ENCODE results near the gene RAD9A.

RAD9A gene

DNA sequence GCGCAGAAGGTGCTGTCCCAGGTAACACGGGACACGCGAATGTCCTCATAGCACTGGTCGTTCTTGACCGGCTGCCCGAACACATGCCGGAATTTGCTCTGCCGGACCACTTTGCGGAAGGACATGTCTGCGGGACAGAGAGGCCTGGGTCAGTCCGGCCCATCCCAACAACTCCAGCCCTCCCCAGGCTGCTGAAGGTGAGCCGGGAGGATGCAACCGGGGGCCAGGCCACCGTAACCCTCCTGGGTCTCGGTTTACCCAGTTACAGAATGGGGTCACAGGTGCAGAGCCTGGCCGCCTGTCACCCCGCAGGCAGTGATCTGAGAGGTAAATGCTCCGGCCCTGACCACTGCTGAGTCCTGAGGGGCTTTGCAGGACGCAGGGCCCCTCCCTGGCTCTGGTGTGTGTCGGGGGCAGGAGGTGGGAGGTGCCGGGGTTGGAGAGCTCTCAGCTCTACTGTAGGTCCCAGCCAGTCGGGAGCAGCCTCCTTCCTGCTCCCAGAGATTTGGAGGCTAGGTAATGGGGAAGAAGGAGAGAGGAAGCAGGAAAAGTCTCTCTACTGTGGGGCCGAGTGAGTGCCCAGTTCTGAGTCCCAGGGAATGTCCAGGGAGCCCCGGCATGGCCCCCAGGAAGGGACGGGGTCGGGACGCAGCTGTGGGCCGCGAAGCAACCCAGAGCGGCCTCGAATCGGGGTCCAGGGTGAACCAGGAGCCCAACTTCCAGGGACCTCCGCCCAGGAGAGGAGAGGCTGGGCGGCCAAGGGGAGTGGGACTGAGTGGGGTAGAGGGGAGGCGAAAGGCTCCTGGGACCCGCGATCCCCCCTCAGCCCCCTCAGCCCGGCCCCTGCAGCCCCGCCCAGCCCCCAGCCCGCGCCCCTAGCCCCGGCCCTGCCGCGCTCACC is 51.0 kb downstream of the RAD9A start:
- DNase-seq = no peak

DNA sequence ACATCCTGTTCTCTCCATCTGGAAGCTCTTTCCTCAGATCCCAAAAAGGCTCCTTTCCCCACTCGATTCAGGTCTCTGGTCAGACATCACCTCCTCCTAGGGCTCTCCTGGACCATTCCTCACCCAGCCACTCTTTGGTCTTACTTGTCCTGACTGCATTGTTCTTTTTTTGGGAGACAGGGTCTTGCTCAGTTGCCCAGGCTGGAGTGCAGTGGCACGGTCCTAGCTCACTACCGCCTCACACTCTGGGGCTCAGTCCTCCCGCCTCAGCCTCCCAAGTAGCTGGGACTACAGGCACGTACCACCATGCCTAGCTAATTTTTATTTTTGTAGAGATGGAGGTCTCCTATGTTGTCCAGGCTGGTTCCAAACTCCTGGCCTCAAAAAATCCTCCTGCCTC is 53.7 kb downstream of the RAD9A start:
- DNase-seq = no peak

Data from 8988T (cell line).